GM18511 (cell line): Measurements from ENCODE around the gene CEP95.
"Not testable (repeated sequence)": the region's sequence is repeated elsewhere in the genome, so short reads cannot be mapped to it uniquely, and the experiment has no call there.

Experiments
- ATAC-seq: cut with Tn5 transposase; IDR thresholded peaks from one replicate; pipeline ENCODE4 v1.9.1; 2021; ENCODE audit warnings: mild to moderate bottlenecking, moderate library complexity; ENCODE audit not compliant: unreplicated experiment

Gene CEP95

DNA sequence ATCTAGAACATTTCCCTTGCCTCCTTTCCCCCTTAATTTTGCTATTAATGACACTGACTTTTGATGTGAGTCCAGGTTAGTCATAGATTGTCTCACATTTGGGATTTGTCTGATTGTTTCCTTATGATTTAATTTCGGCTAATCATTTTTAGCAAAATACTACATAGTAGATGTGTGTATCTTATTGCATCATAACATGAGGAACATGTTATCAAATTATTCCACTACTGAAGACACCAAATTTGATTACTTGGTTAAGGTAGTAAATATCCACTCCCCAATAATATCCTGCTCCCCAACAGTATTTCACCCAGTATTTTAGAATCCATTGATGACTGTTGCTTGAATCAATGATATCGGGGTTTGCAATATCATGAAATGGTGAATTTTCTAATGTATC, 12.7 kb upstream of the CEP95 start:
- ATAC-seq: no peak

DNA sequence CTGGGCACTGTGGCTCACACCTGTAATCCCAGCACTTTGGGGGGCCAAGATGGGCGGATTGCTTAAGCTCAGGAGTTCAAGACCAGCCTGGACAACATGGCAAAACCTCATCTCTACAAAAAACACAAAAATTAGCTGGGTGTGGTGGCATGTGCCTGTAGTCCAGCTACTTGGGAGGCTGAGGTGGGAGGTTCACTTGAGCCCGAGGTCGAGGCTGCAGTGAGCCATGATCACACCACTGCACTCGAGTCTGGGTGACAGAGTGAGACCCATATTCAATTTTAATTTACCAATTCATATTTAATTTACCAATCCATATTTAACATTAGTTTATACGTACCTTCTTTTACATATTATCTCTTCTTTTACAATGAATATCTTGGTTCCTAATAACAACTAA, 11.5 kb upstream of the CEP95 start:
- ATAC-seq: not testable (repeated sequence)

DNA sequence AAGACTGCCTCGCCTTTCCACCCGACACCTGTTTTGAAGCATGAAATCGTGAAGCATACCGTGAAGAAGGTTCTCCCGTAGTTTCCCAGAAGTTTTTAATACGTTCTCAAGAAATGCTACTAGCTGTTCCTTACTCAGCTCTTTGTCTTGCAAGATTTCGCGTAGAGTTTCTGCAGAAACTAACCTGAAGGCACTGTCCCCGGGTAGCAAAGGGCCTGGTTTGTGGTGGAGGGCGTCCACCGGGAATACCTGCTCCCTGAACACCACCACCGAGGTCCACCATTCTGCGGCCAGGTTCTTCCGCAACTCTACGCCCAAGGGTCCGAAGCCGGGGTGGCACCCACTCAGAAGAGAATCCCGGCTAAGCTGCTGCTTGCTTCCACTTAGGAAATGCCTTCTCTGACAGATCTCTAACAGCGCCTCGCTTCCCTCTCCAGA, 10.4 kb upstream of the CEP95 start:
- ATAC-seq: no peak

DNA sequence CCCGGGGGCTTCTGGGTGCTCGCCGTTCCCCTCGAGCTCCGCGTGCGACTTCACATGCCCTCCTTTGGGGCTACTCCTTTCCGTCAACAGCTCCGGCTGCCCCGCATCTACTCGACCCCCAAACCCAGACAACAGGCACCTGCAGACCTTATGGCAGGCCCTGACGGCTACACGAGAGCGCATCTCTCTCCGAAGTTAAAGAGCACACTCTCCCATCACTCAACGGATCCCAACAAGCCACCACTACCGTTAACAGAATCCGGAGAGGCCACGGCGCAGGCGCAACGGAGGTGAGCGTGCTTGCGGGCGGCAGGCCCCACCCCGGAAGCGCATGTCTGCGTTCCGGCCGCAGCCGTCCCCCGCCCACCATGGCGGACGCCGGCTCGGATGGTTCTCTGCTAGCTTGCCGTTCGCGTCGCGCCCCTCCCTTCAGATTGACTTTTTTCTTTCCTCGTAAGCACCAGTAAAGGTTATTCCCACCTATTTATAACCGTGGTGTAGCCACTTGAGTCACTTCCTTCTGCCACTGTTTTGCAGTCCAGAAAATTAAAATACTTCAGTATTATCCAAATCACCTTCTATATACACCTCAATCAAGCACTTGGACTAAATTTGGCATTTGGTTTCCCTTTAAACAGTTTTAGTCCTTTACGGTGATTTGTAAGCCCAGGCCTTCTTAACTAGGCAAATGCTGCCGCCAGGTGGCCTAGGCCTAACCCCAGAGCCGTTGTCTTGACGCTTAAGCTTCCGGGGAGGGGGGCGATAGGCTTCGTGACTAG, 9.8 kb upstream of the CEP95 start, which contains the start of gene POLG2:
Gene POLG2 (minus strand): TSS at position 269 of the 779 bp plus-strand sequence. CDS start 86 bp downstream, at position 183.
- peak; percentile 88 for ATAC-seq

DNA sequence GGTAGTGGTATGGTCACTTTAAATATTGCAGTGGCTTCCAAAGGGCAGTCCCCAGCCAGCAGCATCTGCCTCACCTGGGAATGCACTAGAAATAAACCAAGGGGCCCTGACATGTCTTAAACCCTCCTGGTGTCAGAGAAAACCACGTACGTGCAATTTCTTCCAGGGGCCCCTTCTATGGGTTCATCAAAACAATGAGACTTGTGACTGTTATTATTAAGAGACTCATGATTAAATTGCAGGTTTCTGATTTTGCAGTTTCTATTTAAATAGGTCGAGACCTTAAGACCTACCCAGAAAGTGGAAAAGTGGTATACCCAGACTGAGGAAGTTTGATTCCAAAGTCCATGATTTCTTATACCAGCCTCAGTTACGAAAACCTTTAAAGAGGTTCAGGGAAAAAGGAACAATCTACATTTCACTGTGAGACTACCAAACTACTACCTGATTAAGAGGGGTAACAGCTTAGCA, 9.2 kb upstream of the CEP95 start:
- no peak for ATAC-seq

DNA sequence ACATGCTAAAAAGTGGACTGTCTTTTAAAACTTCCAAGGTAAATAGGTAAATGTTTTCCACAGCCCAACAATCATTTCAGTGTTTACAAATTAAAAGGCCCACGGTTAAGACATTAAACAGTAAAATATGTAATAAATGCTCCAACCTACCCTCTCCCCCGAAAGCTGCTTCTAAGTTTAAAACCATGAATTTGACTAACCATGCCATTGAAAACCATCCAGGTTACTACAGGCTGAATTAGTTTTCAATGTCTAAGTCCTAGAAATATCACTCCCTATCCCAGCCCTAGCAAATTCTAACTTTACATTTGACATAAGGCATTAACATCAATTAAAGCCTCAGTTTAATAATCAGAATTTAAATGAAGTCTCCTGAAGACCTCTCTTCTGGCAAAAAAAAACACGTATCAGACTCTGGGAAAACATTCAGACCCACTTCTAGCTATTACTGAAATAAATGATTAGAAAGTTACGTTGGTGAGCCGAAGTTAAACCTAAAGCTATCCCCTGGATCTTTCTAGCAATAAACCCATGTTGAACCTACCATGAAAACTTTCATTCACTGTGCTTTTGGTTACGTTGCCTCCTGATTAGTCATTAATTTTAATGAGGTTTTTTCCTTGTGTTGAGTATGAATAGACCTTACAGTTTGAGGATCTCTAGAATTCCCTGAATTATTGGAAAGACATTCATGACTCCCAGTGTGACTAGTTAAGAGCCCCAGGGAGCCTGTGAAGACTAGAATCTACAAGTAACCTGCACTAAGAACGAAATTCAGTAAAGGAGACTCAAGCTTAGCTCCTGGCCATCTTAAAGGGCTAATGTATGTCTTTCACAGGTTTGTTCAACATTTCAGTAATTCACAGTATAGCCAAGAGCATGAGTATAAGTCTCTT, 8.2 kb upstream of the CEP95 start:
- no peak for ATAC-seq

DNA sequence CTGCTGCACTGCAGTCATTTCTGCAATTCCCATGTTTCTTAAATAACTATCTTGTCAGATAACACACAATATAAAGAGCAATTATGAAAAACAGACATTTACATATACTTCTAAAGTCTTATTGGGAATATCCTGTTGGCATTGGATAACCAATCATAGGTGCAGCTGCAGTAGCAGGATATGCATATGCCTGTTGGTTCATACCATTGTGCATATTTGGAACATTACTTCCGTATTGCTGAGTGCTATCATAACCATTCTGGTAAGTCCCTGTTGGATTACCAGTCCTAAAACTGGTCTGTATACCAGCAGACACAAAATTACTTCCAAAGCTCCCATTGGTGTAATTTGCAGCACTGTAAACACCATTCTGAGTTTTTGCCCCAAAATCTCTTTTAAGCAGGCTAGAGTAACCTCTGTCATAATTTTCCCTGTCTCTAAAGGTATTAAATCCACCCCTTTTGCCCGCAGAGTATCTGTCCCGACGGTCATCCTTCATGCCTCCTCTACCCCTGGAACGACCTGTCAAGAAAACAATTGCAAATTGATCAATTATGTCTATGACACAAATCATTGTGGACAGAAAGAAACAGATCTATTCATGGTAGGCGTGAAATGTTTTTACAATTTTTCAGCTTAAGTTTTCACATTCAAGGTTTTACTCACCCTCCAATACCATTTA, 6.8 kb upstream of the CEP95 start:
- no peak for ATAC-seq

DNA sequence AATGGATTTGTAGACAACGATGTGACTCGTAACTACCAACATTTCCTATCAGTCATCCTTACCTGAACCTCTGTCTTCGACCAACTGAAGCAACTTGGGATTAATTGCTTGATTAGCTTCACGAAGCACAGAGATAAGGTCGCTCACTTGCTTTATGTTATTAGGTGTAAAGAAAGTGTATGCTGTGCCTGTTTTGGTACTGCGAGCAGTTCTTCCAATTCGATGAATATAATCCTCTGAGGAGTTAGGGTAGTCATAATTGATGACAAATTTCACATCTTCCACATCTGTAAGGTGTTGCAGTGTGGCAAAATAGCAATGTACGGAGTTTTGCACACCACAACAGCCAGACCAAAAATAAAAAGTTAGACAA, 6.3 kb upstream of the CEP95 start:
- ATAC-seq: no peak

DNA sequence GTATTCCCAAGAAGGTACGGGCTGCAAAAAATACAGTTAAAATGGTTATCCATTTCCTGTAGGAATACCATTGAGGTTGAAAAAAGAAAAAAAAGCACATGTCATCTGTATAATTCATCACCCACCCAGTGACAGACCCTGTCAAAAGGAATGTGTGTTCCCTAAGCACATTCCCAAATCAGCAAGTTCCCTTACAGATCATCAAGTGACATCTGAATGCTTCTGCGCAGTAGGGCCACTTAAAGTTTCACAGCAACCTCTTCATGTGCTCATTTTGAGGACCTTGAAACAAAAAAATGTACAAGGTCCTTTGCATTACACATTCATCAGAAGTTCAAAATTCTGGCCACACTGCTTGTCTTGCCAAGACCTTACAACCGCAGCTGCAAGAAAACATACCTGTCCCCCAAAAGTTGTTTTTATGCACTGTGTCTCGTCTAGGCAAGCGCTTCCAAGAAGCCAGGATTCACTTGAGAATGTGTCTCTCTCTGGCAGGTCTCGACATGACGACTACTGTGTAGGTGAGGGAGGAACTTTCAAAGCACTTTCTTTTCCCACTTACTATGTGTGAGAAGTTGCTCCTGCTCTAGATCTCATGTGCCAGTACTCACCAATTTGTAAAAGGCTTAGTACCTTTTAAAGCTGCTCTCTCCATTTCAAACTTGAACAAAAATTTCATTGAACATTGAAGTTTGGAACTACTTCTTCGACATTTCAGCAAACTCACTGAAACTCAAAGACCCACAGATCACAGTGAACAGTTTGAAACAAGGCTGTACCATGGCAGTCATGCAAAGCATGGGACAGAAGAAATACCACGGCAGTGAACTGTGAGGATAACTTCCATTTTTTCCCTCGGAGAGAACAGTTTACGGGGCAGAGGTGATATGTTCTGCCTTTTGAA, 5.7 kb upstream of the CEP95 start:
- ATAC-seq: no peak

DNA sequence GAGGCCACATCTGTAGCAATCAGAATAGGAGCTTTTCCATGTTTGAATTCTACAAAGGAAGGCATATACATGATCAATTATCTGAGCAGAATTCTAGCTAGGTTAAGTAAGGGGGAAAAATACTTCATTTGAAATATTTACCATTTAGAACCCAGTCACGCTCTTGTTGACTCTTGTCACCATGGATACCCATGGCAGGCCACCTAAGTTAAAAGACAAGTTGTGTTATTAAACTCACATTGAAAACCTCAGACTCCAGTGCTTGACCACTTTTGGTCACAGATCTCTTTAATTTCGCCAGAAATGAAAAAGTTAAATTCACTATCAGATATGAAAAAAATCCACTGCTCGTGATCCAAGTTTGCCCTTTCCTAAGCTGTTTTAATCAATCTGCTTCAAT, 4.8 kb upstream of the CEP95 start:
- ATAC-seq: no peak

DNA sequence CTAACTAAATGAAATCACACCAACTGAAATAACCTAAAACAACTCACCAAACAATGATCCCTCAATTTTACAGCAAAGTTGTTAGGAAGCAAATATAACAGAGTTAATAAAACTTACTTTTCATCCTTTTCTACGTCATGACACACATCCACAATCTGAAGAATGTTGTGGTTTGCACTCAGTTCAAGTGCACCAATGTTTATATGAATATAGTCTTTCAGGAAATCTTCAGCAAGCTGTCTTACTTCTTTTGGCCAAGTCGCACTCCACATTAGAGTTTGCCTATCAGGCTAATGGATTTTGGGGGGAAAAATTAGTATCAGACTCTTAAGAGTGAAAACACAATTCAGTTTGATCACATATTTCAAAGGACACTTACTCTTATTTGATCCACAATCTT, 4.0 kb upstream of the CEP95 start:
- ATAC-seq: no peak

DNA sequence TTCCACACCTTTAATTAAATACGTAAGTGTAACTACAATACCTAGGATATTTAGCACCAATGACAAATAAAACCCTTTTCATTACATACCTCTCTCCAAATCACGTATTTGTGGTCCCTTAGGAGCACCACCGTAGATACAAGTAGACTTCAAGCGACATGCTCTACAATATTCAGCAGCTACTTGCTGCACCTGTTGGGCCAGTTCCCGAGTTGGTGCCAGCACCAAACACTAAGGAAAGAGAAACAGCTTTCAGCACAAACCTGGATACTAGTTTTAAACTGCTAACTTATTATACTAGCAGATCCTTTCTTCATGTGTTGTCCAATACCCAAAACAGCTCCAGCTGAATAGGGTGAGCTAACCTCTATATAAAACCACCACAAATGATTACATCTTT, 3.4 kb upstream of the CEP95 start:
- ATAC-seq: no peak

DNA sequence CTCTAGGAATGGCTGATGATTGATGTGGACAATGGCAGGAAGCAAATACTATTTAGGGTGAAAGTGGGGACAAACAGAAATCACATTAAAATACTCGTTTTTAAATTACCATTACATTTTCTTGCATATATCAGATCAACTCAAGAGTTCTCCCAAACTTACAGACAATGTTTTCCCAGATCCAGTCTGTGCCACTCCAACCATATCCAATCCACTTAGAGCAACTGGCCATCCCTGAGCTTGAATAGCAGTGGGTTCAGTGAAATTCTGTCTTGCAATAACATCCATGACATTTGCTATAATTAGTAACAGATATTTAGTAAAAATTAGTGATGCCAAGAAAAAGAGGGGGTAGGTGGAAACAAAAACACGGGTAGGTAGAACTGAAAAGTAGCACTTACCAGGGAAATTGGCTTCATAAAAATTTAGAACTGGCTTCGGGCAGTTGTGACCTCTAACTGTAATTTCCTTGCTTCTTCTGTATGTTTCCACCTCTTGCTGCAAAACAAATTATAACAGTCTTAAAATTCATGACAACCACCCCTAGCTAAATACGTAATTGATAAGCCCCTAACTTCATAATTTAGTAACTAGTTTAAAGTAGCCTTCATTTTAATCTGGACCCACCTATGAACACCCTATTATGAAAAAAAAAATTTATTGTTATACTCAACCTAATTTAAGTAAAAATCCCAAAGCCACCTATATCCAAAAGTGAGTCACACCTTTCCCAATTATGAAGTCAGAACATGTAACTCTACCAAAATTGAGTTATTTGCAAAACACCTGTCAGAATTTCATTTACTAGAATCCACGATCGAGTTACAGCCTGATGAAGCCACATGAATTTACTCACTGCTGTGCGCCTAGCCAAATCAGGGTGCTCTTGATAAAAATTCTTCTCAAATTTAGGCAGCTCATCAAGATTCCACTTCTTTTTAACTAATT, 2.7 kb upstream of the CEP95 start:
- no peak for ATAC-seq

DNA sequence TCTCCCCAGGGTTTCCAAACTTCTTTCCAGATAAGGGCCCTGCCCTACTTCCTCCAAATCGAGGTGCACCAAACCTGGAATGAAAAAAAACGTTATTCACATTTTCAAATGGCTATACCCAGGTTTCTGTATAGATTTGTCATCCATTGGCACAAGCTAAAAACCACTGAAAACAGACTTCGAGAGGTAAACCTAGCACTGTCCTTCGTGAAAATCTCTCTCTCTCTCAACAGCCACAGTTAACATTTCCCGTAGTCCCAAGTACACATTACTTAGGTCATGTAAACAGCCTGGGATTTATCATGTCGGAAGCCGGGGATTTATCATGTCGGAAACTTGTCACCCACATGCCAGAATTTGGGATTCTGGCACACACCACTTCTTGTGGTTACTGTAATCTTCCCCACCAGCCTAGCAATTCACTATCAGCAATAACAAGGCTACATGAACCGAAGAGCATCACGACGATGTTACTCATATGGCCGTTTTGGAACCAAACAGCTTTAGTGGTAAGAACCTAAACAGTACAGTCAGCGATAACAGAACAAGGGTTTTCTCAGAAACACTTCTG, 1.9 kb upstream of the CEP95 start:
- ATAC-seq: no peak

DNA sequence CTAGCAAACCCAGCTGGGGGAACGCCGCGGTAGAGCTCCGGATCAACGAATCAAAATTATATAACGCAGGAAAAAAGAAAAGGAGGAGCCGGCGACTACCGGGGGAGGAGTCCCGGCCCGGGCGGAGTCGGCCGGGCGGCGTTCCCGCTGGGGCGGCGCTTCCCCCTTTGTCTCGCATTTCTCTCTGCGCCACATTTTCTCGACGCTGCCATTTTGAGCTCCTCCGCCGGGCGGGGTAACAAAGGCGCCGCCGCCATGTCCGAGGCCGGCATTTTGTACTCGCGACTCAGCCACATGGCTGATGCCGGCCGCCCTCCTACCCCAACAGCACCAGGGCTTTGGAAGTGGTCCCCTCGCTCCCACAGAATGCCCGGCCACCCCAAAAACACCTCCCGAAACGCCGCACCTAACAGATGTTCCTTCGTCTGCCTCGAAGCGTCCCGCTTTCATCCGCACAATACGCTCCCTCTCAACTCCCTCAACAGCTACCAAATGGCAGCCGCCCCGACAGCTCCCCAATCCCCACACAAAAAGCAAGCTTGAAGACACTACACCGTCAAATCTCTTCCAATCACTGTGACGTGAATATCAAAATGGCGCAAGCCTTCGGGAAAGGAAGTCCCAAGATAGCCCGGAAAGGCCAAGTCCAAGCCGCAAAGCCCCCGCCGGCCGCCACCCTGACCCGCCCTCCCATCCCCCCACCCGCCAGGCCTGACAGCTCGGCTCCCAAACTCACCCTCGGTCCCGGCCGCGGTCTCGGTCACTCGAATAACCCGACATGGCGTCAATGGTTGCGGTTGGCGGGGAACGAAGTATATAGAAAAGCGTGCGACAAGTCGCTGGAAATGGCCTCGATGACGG, 1.2 kb upstream of the CEP95 start:
- ATAC-seq: peak; percentile 26

DNA sequence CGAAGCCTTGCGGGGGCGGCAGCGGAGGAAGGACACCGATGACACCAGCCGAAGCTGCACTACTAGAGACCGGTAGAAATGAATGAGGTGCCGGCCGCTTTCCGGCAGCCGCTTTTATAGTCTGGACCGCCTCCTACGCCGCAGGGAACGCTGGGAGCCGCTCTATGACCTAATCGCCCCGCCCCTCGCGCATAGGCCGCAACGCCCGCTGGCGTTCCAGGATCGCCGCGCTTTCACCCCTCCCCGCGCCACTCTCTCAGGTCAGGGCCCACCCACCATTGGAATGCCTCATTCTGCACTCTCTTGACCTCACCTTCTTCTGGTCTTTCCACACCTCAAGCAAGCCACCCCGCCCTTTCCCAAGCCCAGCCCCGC, 589 bp upstream of the CEP95 start, which contains the start of gene DDX5:
Gene DDX5 (minus strand): TSS at position 89 of the 375 bp plus-strand sequence. CDS start 170 bp downstream, outside the sequence.
- peak; percentile 75 for ATAC-seq

DNA sequence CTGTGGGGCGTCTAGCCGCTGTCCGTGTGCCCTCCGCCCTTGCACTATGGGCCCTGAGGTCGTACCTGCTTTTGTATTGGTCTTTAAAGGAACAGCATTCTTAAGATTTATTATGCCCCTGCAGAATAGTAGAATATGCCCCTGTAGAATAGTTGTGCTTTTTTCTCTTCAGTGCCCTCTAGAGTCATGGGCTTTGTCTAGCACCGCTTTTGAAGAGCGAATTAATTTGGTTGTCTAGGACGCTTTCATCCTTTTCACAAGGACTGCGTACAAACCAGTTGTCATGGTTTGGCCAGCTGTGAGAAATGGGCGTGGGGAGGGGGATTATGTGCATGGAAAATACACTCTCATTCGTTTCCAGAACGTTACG, 621 bp downstream of the CEP95 start:
- peak; percentile 28 for ATAC-seq

DNA sequence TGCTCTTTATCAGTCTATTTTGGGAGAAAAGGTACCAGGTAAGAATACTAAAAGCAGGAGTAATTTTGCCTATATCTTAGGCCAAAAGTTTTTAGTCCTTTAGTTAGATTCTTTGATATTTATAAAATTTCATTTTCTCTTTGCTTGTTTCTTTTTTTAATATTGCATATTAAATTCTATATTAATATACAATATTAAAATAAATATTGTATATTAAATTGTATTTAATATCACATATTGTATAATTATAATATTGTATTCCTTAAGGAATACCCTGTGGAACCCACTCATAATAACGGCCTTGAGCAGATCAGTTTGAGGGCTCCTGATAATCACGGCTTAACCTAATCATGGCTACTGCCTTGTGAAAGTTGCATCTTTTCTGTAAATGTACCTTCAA, 1.9 kb downstream of the CEP95 start:
- ATAC-seq: no peak
